HG03571 (cell line): Measurements from ENCODE around the gene NELFB.
"Not testable (repeated sequence)": the region's sequence is repeated elsewhere in the genome, so short reads cannot be mapped to it uniquely, and the experiment has no call there.

Source experiments
- ATAC-seq: cut with Tn5 transposase; IDR thresholded peaks from one replicate; pipeline ENCODE4 v1.9.1; 2021; ENCODE audit not compliant: unreplicated experiment

Gene NELFB

DNA sequence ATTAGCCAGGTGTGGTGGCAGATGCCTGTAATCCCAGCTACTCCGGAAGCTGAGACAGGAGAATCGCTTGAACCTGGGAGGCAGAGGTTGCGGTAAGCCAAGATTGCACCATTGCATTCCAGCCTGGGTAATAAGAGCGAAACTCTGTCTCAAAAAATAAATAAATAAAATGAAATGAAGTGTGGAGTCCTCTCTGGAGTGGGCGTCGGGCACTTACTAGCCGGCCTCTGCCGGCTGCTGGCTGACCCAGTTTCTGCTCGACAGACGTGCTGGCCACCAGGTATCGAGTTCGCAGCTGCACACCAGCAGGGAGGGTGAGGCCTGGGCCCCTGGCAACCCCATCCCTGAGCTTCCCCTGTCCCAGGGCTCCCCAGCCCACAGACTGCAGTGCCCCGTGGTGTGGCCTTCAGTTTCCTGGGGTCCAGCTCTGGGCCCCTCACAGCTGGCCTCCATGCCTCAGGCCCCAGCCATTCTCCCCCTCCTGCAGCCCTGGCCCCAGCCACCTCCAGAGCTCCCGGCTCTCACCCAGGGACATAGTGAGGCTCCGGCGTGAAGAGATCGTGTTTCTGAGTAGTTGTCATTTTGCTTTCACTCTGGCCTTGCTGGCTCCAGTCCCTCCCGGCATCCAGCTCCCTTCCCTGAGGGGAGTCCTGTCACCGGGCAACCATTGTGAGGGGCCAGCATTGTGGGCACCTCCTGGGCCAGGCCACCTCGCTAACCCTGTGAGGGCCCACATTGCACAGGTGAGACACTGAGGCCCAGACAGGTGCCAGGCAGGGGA is 7.8 kb upstream of the NELFB start:
- ATAC-seq: no peak

DNA sequence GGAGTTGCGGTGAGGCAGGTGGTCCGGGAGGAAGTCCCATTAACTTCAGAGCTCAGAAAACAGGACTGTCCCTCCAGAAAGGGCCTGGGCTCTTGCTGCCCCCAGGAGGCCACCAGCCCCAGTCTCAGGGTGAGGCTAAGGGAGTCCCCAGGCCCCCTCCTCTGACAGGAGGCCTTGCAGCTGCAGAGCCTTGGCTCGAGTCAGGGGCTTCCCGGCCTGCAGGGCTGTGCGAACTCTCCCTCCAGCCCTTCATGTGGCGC is 7.3 kb upstream of the NELFB start:
- ATAC-seq: no peak

DNA sequence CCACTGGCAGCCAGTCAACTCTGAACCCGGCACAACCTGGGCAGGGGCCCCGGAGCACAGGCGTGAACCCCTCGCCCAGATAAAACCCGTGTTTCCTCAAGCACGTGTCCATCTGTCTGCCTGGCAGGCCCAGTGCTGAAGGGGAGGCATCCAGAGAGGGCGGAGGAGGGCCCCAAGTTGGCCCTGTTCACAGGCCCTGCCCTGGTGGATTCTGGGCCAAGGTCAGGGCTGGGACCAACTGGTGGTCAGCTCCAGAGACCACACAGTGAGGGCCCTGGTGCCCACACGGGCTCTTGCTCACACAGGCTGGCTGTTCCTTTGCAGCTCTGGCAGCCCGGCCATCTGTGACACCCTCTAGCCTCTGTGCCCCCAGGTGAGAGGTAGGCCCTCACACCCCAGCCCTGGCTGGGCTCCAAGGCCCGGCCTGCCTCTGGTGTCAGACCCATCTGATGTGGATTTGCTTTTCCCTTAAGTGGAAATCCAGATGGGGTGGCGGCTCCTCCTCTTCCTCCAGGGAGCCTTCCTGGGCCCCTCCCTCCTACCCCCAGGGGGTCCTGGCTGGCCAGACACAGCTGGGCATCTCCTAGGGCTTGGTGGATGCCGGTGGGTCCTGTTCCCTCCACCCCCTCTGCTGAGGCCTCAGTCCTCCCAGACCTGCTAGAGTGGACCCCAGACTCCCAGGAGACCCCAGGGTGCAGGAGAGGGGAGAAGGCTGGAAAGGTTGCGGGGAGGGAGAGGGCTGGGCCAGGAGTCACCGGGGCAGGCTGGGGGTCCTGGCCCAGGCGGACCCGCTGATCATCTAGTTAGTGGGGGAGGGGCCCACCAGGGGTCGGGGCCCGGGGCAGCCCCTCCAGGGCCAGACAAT is 4.6 kb upstream of the NELFB start:
- ATAC-seq: no peak

DNA sequence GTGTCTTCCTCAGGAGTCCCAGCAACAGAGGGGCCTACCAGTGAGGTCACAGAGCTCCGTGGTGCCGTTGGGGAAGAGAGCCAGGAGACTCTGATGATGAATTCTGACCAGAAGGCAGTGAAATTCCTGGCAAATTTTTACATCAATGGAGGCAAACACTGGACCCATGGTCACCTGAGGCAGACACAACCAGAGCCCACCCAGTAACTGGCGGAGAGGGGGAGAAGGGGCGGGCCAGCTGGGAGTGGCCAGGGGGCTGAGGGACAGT is 4.0 kb upstream of the NELFB start, which contains the start of gene STPG3:
Gene STPG3 (plus strand): TSS at position 93 of the 268 bp plus-strand sequence. CDS start 1 bp downstream, at position 94.
- ATAC-seq: no peak

DNA sequence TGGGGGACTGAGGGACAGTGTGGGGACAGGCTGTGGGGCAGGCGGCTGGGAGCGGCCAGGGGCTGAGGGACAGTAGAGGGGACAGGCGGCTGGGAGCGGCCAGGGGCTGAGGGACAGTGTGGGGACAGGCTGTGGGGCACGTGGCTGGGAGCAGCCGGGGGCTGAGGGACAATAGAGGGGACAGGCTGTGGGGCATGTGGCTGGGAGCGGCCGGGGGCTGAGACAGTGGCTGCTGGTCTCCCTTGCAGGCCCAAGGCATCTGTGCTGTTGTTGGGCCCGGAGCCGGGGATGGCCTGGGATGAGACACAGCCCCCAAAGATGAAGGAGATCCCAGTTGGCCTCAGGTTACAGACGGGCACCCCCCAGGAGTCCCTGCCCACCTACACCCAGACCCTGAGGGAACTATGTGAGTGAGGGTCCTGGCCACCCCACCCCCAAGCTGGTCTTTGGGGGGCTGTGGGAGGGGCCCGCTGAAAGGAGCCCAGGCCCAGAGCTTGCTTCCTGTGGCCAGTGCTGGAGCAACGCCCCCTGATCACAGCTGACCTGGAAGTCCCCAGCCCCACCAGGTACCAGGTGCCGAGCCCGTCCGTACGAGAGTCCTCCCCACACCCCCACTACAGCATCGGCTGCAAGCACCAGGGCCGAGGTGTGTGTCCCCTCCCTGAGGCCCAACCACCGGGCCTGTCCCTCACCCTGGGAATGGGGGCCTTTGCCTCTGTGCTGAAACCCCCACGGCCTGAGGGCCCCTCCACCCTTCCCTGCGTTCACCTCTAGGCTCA is 3.4 kb upstream of the NELFB start:
- no peak for ATAC-seq

DNA sequence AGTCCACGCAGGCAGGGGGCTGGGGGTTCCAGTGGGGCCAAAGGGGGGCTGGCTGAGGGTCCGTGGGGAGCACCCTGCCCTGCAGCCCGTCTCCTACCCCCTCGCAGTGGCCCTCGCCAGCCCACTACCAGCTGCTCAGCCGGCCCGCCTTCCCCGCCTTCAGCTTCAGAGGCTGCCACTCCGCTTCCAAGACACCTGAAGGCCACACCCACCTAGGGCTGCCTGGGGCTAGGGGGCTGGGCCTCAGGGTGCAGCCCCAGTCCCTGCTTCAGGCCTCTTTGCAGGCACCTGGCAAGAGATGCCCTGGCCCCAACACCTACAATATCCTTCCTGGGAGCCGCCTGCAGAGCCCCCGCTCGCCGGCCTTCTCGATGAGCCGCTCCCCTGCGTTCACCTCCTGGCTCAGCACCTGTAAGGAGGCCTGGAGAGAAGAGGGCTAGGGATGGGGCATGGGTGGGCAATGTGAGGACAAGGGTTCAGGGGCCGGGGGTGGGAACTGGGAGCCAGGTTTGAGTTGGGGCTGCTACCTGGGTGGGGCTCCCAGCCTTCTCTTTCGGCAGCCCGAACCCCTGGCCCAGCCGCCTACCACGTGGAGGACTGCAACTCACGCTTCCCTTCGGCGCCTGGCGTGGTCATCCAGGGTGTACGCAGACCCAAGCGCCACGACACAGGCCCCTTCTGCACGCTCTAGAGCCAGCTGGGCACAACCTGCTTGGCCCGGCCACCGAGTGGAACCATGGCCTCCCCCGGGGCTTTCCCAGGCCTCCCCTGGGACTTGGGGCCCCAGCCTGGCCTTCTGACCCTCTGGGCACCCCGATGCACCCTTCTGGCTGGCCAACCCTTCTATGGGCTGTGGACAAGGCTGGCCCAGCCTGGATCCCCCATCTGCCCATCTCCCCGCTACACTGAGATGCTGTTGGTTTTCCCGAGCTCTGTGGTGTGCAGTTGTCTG is 2.3 kb upstream of the NELFB start:
- no peak for ATAC-seq

DNA sequence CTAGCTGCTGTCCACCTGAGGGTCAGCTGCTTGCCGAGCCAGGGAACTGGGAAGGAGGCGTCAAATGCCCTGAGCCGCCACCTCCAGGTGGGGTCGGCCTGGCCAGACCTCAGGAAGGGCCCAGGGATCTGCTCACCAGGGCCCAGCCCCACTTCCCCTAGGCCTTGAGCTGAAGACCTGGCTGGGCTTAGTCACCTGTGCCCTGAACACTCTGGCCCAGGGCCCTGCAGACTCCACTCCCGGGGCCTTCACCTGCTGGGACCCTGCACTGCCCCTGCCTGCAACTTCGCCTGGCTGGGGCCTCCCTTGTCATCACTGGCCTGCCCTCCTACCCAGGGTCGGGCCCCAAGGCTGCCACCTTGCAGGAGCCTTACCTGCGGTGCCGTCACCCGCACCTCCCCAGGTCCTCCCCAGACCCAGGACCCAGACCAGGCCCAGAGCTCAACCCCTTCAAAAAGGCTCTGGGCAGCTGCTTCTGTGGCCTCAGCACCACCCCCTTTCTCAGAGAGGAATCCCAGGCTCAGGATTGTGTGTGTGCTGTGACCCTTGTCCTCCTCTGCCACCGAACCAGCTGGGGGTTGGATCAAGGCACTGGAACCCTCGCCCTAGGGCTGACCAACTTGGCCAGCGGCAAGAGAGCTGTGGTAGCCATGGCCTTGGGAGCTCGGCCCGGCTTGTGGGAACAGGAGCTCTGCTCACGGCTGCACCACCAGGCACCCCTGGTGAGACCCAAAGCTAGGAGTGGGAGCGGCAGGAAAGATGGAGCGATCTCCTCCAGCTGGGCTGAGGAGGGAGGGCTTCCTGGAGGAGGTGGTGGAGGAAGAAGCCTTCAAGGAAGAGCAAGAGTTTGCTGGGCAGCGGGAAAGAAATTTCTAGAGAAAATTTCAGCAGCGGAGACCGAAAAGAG is 1.2 kb upstream of the NELFB start:
- no peak for ATAC-seq

DNA sequence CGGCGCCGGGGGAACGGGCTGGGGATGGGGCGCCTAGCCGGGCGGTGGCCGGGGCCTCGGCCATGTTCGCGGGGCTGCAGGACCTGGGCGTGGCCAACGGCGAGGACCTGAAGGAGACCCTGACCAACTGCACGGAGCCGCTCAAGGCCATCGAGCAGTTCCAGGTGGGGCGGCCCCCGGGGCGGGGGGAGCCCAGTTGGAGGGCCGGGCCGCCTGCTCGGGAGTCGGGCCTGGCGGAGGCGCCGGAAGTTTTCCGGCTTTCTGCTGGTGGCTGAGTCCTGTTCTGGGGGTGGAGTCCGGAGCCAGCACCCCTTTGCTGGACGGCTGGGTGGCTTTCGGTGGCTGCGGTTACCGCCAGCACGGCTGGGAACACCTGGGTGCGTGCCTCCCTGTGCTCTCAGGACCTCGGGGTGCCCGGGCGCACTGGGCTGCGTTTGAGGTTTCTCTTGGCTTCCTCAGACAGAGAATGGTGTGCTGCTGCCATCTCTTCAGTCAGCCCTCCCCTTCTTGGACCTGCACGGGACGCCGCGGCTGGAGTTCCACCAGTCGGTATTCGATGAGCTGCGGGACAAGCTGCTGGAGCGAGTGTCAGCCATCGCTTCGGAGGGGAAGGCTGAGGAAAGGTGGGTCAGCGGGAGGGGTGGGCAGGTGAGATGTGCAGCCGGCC is 454 bp downstream of the NELFB start:
- ATAC-seq: peak; percentile 18

DNA sequence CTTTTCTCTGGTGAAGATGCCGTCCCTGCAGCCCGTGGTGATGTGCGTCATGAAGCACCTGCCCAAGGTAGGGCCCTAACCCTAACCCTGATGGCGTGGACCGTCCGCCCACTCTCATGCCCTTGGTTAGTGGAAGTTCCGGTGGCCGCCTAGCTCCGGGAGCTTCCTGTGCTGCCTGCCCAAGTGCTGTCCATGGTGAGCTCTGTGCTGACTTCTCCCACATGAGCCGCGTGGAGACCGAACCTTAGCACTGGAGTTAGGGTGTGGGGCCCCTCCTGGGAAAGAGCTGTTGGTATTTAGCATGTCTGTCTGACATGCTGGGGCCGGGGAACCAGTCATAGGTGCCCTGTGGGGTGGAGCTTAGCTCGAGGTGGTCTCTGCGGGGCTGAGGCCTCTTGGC is 1.2 kb downstream of the NELFB start:
- no peak for ATAC-seq

DNA sequence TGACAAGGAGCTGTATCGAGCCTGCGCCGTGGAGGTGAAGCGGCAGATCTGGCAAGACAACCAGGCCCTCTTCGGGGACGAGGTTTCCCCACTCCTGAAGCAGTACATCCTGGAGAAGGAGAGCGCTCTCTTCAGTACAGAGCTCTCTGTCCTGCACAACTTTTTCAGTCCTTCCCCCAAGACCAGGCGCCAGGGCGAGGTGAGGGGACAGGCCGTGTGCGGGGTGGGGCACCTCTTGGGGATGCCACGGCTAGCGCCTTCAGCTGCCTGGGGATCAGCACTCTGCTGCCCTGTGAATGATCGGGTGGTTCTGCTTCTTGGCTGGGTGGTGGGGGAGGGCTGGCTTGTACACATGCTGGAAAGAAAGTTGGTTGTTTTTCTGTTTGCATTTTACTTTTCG is 1.7 kb downstream of the NELFB start:
- no peak for ATAC-seq

DNA sequence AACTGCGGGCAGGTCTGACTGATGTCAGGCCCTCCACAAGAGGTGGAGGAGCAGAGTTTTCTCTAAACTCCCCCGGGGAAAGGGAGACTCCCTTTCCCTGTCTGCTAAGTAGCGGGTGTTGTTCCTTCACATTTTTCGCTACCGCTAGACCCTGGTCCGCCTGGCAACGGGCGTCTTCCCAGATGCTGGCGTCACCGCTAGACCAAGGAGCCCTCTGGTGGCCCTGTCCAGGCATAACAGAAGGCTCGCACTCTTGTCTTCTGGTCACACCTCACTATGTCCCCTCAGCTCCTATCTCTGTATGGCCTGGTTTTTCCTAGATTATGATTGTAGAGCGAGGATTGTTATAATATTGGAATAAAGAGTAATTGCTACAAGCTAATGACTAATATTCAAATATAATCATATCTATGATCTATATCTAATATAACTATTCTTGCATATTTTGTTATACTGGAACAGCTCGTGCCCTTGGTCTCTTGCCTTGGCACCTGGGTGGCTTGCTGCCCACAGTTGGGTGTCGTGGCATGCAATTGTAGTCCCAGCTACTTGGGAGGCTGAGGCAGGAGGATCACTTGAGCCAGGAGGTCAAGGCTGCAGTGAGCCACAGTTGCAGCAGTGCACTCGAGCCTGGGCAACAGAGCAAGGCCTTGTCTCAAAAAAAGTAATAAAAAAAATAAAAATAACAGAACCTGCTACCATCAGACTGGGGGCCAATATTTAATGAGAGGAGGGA is 7.2 kb downstream of the NELFB start:
- not testable (repeated sequence) for ATAC-seq

DNA sequence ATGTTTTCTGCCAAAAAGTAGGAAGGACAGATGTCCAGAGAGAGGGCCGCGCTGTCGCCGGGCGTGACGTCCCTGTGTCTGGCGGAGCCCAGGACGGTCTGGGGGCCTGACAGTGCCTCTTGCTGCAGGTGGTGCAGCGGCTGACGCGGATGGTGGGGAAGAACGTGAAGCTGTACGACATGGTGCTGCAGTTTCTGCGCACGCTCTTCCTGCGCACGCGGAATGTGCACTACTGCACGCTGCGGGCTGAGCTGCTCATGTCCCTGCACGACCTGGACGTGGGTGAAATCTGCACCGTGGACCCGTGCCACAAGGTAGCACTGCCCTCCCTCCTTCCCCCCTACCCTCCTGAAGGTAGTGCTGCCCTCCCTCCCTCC is 7.8 kb downstream of the NELFB start:
- ATAC-seq: no peak

DNA sequence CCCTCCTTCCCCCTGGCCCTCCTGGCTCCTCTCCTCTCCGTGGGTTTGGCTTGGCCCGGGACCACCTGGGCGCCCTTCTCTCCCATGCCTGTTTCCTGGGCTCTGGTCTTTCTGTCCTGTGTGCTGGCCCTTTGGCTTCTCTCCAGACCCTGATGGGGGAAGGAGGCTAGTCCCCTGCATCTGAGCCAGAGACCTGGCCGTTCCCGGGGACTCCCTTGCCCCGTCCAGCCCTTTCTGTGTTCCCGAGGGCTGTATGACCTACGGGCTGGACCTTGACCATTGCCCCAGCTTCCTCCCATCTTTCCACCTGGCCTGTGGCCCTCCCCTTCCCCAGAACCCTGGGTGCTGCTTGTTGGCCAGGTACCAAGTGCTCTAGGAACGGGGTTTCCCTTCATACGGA is 8.4 kb downstream of the NELFB start:
- no peak for ATAC-seq

DNA sequence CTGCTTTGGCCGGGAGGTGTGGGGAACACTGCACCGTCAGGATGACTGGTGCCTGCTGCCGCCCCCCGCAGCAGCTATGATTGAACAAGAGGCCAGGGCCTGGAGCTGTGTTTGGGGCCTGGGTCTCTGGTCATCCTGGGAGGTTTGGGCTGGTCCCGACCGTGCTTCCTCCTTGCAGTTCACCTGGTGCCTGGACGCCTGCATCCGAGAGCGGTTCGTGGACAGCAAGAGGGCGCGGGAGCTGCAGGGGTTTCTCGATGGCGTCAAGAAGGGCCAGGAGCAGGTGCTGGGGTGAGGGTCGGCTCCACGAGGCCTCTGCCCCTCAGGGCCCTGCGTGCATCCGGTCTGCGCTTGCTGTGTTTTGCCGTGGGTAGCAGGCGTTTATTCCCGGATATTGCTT is 8.9 kb downstream of the NELFB start:
- ATAC-seq: no peak

DNA sequence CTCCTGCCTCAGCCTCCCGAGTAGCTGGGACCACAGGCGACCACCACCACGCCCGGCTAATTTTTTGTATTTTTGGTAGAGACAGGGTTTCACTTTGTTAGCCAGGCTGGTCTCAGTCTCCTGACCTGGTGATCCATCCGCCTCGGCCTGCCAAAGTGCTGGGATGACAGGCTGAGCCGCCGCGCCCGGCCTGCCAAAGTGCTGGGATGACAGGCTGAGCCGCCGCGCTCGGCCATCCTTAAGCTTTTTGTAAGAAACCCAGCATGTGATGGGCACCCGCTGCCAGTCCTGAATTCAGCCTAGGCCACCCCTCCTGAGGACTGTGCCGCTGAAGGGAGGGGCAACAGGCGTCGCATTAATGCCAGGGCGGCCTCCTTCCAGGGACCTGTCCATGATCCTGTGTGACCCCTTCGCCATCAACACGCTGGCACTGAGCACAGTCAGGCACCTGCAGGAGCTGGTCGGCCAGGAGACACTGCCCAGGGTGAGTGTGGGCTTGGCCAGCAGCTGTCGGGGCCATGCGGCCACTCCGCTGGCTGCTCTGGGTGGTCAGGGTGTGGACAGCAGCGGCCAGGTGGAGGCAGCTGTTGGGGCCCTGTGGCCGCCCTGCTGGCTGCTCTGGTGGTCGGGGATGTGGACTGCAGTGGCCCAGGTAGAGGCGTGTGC is 10.5 kb downstream of the NELFB start:
- ATAC-seq: no peak

DNA sequence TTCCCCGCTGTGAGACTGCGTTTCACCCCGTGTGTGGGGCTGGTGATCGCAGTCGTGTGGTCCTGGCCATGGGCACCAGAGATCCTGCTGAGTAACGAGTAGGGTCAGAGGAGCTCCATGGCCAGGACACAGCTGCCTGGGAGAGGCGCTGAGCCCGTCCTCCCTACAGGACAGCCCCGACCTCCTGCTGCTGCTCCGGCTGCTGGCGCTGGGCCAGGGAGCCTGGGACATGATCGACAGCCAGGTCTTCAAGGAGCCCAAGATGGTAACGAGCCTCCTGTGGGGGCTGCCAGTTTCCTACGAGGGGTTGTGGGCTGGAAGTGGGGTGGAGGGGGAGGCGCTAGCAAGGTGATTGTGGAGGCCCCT is 11.0 kb downstream of the NELFB start:
- ATAC-seq: no peak

DNA sequence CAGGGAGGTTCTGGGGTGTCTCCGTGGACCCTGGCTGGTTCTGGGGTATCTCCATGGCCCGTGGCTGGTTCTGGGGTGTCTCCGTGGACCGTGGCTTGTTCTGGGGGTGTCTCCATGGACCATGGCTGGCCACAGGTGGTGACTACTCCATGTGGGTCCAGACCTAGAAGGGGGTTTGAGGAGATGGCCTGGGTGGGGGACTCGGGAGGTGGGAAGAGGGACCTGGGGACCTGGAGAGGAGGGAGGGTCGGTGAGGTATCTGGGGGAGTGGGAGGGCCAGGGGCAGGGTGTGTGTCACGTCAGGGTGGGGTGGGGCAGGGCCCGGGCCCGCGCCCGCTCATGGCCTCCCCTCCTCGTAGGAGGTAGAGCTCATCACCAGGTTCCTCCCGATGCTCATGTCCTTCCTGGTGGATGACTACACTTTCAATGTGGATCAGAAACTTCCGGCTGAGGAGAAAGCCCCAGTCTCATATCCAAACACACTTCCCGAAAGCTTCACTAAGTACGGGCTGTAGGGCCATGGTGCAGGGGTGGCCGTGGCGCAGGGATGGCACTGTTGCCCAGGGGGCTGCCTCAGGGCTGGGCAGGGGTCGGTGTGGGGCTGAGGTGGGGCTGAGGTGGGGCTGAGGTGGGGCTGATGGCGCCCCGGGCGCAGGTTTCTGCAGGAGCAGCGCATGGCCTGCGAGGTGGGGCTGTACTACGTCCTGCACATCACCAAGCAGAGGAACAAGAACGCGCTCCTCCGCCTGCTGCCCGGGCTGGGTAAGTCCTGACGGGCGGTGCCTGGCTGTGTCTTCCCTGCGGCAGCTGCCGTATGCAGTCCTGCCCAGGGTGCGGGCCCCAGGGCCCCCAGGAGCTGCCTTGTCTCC is 11.7 kb downstream of the NELFB start:
- no peak for ATAC-seq
